Left renal cortex interstitium (tissue), 4 donors: ENCODE results near the gene SLC6A11. TPM values are rescaled to one million over a fixed set of nuclear protein-coding genes. Genes with fewer than 3 reads are reported as not detected.

ENCODE experiments used
- DNase-seq, 4 donors: peaks; one replicate each; pipeline ENCODE4 v3.0.0-alpha.2; 2013; ENCODE audit warnings: low read depth in 4 of 4, low spot score in 2 of 4, missing footprints in 1 of 4
- polyA plus RNA-seq, 4 donors: library from polyadenylated mRNA; unstranded; fragments of 120-200 nt; gene quantifications; one replicate each; pipeline ENCODE4 v1.2.1, GENCODE V29; 2013; ENCODE audit not compliant: insufficient read length in 4 of 4

SLC6A11 gene
- polyA plus RNA-seq, 4 donors: 0.05 to 0.81 (median 0.07) TPM

DNA sequence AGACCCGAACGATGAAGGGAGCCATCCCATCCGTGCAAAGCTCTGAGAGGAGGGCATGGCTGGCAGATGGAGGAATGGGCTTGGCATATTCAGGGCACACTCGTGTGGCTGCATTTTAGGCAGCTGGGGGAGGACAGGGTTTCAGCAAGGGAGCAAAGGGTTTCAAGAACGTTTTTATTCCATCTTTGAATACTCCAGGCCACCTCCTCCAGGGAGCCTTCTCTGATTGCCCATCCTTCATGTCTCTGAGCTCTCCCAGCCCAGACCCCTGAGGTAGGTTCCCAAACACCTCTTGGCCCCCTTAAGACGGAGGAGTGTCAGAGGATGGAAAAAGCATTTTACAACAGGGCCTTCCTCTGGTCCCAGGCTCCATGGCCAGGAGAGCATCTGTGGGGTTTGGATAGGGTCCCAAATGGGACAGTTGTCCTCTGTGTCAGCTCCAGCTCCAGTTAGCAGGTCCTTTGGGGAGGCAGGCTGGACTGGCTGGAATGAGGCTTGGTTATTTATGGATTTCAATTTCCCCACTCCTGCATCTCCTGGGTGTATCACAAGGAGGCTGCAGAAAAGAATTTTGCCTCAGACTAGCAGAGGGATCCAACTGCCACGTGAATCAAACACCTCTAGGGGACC, 158.8 kb downstream of the SLC6A11 start:
- no peak for DNase-seq

DNA sequence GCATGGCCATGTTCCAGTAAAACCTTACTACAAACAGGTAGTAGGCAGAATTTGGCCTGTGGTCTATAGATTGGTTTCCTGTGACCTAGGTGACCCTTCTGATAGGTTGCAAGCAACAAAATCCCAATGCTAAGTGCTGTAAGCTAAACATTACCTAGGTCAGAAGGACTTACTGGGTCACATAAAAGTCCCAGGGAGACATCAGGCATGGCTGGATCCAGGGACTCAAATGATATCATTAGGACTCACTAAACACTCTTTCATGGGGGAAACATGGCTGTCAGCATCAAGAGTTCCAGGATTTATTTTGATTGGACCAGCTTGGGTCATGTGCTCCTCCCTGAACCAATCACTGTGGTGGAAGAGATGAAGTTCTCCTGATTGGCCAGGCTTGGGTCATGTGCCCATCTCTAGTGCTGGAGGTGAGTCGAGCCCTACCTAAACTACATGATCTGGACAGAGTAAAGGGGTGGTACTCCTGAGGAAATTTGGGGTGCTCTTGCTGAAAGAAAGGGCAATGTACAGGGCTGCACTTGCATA, 159.7 kb downstream of the SLC6A11 start:
- no peak for DNase-seq

DNA sequence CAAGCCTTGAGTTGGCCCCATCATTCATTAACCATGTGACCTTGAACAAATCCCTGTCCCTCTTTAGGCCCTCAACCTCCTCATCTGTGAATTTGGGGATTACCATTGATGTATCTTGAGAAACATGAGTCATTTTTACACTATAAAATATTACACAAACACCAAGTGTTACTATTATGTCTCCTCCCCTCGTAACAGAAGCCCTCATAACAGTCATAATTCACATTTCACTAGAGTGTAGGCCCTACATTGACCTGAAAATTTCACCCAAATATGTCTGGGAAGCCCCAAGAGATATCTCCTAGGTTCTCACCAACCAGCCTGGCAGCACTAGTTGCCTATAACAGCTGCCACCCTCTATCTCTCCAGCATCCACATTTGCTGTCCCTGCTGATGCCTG, 160.7 kb downstream of the SLC6A11 start:
- no peak for DNase-seq

DNA sequence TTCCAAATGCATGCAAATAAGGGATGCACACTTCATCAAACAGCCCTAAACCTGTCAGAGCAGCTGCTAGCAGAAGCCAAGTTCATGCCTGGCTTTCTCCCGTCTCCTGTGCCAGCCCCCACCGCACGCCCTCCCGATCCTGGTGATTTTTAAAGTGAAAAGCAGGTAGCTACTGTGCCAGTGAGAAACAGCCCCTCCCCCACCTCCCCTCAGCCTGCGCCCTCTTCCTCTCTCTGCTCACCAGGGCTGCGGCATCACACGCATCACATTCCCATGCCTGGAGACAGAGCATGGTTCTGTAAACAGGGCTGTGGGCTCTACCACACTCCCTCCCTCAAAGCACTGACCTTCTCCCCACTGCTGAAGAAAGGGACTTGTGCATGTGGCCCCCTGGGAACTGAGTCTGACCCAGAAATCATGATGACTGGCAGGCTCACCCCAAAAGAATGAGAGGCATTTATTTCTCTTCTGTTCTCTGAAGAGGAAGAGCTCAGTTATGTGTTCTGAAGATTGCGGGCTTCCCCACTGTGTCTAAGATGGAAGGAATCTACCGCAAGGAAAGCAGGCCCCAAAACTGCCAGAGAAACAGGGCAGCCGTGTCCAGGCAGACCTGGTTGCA, 162.0 kb downstream of the SLC6A11 start:
- no peak for DNase-seq

DNA sequence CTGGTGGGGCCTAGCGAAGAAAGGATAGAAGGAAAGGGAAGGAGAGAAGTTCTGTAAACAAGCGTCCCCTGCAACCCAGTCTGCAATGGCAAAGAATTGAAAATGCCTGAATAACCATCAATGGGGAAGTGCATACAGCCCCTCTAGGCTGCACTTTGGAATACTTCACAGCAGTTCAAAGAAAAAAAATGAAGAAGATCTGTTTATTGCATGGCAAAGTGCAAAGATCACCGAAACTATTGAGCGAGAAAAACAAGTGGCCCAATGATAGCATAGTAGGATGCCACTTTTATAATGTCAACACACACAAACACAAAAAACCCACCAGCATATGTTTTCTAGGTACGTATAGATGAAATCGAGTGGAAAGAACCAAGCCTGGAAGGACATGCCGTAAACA, 162.9 kb downstream of the SLC6A11 start:
- DNase-seq: no peak

DNA sequence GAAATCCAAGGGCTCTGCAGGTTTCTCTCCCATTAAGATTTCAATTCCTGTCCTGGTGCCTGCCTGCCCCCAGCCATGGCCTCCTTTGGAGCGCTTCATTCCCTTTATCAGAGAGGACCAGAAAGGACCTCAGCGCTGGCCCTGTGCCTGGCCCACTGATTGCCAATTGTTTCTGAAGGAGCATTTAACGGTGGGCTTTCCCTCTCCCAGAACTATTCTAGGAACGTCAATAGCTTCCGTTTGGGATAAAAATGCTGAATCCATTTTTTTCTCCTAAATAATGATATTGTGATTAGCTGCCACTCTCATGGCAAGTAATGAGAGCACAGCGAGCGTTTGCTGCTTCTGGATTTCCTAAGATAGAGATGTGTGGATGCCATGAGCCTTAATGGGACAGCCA, 164.3 kb downstream of the SLC6A11 start:
- DNase-seq: no peak

DNA sequence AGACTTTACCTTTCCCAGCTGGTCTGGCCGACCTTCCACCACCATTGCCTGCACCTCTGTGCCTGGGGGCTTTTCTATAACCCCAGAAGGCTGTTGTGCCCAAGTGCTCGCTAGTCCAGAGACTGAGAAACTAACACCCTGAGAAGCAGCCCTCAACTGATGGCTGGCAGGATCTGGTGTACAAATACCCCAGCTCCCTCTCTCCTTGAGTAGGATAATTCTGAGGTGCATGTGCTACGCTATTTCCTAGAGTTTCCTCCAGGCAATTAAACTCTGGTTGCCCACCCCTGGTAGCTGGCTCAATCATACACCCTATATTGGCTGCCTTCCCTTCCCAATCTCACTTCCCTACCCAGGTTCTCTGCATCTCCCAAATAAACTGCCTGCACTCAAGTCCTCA, 165.0 kb downstream of the SLC6A11 start:
- DNase-seq: no peak

DNA sequence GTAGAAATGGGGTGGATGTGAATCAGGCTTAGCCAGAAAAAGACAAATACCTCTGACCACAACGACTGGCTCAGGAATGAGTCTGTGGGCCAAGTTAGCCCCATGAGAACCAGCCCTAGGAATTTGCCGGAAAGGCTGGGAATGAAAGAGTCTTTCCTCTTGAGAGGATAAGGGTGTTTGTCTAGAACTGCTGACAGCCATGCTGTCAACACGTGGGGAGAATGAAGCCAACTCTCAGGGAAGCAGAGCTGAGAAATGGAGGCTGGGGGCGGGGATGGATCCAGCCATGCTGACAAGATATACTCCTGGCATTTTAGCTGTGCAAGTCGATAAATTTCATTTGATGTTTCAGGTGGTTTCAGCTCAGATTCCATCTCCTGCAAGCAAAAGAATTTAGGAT, 165.9 kb downstream of the SLC6A11 start:
- no peak for DNase-seq

DNA sequence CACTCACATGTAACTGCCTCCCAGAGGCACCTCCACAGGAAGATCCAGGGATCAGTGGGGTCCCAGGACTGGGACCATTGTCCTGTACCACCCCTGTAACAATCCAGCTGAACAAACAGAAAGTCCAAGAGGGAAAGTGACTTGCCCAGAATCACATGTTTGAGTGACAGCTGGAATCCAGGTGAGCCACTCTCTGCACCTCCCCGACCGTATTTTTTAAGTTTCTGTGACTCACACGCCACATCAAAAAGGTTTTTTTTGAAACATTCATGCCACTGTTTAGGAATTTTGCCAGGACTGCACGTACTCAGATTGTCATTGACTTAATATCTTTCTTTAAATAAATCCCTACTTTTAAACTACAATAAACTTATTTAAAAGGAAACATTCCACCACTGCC, 166.8 kb downstream of the SLC6A11 start:
- no peak for DNase-seq

DNA sequence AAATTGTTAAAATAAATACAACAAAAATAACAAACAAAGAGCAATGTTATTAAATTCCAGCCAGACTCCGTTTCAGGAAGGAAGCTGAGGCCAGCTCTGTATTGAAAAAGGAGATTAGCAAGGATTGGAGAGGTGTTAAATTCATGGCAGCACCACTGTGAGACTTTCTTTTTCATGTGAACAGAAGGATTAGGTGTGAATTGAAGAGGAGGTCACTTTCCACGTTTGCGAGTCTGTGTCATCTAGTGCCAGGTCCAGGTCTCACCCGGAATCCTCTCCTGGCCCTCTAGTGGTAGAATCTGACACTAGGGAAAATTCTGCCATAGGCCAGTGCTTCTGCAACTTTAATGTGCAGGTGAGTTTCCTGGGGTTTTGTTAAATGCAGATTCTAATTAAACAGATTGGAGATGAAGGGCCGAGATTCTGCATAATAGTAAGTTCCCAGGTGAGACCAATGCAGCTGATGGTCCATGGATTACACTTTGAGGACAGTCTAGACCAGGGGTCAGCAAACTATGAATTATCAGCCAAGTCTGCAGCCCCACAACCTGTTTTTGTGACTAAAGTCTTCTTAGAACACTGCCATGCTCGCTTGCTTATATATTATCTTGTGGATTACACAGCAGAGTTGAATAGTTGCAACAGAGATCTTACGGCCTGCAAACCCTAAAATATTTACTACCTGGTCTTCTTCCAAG, 167.3 kb downstream of the SLC6A11 start:
- DNase-seq: no peak

DNA sequence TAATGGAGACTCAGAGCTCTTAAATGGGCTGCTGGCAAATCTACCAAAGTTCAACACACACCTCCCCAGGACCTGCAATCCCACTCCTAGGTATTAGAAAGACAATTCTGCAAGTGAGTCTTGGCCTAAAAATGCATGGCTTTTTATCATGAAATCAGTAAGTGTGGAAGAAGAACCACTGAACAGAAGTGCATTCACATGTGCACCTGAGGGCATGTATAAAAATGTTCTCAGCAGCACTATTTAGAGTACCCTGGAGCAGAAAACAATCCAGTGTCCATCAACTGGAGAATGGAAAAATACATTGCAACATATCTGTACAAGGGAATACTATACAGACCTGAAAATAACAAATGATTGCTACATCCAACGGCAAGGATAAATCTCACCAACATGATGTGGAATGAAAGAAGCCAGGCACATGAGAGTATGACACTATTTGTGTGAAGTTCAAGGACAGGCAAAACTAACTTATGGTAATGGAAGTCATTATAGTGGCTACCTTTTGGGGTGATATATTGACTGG, 168.4 kb downstream of the SLC6A11 start:
- DNase-seq: no peak

DNA sequence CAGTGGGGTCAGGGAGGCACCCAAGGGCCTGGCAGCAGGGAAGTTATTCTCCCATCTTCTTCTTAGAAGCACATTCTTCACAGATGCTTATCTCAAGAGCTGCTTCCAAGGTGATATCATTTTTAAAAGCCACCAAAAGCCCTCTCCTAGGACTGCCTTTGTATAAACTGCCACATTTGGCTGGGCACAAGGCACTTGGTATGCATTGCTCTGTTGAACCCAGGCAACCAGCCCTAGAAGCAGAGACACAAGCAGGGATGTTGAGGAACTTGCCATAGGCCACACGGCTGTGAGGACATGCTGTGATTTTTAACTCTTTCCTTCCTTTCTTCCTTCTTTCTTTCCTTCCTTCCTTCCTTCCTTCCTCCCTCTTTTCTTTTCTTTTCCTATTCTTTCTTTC, 169.2 kb downstream of the SLC6A11 start:
- DNase-seq: no peak

DNA sequence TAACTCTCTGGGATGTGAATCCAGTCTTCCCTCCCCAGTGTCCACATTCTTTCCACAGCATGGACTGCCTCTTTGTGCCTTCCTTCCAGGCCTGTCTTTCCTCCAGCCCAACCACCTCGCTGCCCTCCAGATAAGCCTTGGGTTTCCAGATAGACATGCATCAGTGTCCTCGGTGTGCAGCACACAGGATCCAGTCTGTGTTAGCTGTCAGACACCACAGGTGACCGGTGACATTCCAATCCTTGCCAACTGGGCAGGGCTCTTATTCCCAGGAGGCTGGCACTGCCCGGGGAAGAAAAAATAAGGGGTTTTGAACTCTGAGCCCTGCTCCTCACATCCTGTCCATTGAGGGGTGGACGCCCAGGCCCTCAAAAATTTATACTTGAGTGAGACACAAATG, 170.6 kb downstream of the SLC6A11 start:
- no peak for DNase-seq

DNA sequence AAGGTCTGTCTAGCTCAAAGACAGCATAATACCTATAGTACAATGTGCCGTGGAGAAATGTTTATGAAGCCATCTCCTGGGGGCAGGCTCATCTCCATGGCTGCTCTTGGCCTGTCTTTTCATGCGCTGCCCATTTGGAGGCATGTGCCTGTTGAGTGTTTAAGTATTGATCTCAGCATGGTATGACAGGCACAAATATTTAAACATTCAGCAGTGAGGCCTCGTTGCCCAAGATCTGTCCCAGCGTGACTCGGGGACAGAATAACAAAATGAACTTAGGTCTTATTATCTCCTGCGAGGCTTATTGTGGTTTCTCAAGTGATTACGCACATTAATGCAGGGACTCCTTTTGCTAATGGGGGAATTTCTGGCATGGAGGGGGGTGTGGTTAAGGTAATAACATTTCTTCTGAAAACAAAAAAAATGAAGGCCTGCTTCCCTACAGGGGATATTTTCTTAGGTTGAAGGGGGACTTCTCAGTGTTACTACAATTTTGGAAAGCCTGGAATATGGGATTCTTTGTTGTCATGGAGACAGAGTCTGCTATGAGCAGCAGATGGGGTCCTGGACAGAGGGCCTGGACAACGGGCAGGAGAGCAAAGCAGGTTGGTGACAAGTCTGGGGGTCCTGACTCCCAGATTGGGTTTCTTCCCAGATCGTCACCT, 172.1 kb downstream of the SLC6A11 start:
- no peak for DNase-seq

DNA sequence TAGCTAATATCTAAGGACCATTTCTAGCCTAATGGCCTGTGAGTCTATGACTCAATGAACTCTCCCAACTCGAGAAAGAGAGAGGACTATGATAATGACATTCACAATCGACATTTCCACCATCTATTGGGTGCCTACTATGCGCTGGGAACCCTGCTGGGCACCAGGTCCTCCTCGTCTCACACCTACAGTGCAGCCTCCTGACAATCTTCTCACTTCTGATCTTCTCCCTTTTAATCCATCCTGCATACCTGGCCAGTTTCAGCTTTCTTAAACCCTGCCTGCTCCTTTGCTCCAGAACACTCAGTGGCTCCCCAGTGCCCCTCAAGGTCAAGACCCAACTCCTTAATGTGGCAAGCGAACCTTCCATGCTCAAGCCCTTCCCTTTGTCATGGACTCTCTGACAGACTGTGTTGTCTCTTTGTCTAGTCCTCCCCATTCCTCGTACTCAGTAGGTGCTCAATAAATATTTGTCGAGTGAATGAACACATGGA, 173.0 kb downstream of the SLC6A11 start:
- no peak for DNase-seq

Other genes with a start within 250 kb of the SLC6A11 start
- gene SLC6A1, start 176.5 kb downstream of the SLC6A11 start, polyA plus RNA-seq: 1 to 10 TPM in 2 of 4 donors, under 1 TPM in 2; 0.78 to 1.7 (median 1.1) TPM